ENCODE data around the gene MED13L. TPM values are rescaled to one million over a fixed set of nuclear protein-coding genes. Genes with fewer than 3 reads are reported as not detected.

Gene MED13L
- total RNA-seq, 2 experiments from 2014 or later = 68.3 to 71.8 TPM

GRCh38 chr12:116002890-116003536 lies 274.5 kb downstream of the MED13L start:
- H3K36me3 Mint-ChIP-seq (ENCODE audit: low read depth) = peaks cover 30% of the 10 kb centered on the region
- no peak overlapping the region for H3K27ac Mint-ChIP-seq
- no peaks in the 10 kb centered on the region for H3K9me3 Mint-ChIP-seq
- H3K27me3 Mint-ChIP-seq = no peaks in the 10 kb centered on the region
- no peak for DNase-seq
- ChIA-PET CTCF (interaction anchor here (0.8 kb wide), 1 partner anchor 23 kb away, joined by 3 read pairs; no protein-coding TSS in a partner anchor), POLR2A (no interaction called here)
- peaks cover 1% of the 10 kb centered on the region for H3K4me1 Mint-ChIP-seq
- no peak overlapping the region for H3K4me3 Mint-ChIP-seq

- Mint-ChIP-seq H3K9me3 (no peaks in the 10 kb centered on the region), H3K27me3 (no peaks in the 10 kb centered on the region), H3K27ac (no peak overlapping the region), H3K4me1 (peaks cover 1% of the 10 kb centered on the region), H3K4me3 (no peak overlapping the region), H3K36me3 (ENCODE audit: low read depth) (peaks cover 25% of the 10 kb centered on the region)
- POLR2A ChIA-PET = no interaction called here
- no peak for DNase-seq
- CTCF ChIA-PET = no interaction called here
These were observed 277.2 kb downstream of the MED13L start for GRCh38 chr12:116000252-116000651.

DNA sequence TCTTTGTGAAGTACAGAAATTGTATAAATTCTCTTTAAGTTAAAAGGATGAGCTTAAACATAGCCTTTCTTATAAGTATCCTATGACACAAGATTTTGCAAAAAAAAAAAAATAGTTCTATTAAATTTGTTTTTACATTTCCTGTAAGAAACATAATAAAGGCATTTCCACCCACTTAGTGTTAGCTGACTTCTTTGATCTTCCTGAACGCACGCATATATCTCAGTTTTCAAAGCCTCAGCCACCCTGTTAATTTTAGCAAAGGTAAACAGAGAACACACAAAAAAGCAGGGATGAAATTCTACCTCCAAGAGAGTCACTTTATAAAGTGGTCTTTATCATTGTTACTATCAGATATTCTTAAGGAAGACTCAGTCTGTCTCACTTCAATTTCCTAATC lies 277.9 kb downstream of the MED13L start:
- no peak overlapping the region for H3K4me3 Mint-ChIP-seq
- H3K9me3 Mint-ChIP-seq = no peaks in the 10 kb centered on the region
- peaks cover 27% of the 10 kb centered on the region for H3K36me3 Mint-ChIP-seq (ENCODE audit: low read depth)
- H3K27me3 Mint-ChIP-seq = no peaks in the 10 kb centered on the region
- H3K4me1 Mint-ChIP-seq = peaks cover 1% of the 10 kb centered on the region
- POLR2A ChIA-PET = no interaction called here
- CTCF ChIA-PET = interaction anchor here (0.6 to 1.5 kb wide), 5 partner anchors 12 to 855 kb away, joined by 3 to 5 read pairs (median 4); no protein-coding TSS in a partner anchor
- no peak for DNase-seq
- no peak overlapping the region for H3K27ac Mint-ChIP-seq

GRCh38 chr12:115998794-115999478 lies 278.6 kb downstream of the MED13L start:
- ChIA-PET CTCF (interaction anchor here (0.7 to 2.1 kb wide), 8 partner anchors 10 to 710 kb away, joined by 3 to 9 read pairs (median 4); partner anchors contain the start of gene MAP1LC3B2), POLR2A (no interaction called here)
- H3K36me3 Mint-ChIP-seq (ENCODE audit: low read depth) = peaks cover 24% of the 10 kb centered on the region

GRCh38 chr12:115998119-115998633 lies 279.3 kb downstream of the MED13L start:
- DNase-seq = no peak
- ChIA-PET CTCF (interaction anchor here (0.7 to 2.1 kb wide), 11 partner anchors 9 to 611 kb away, joined by 3 to 9 read pairs (median 3); partner anchors contain the start of gene MAP1LC3B2), POLR2A (no interaction called here)
- Mint-ChIP-seq H3K27ac (no peak overlapping the region), H3K4me3 (no peak overlapping the region), H3K9me3 (no peaks in the 10 kb centered on the region), H3K4me1 (no peaks in the 10 kb centered on the region), H3K36me3 (ENCODE audit: low read depth) (peaks cover 24% of the 10 kb centered on the region), H3K27me3 (no peaks in the 10 kb centered on the region)

More at GRCh38 chr12:115998794-115999478, 278.6 kb downstream of the MED13L start:
- H3K9me3 Mint-ChIP-seq = no peaks in the 10 kb centered on the region
- DNase-seq = no peak
- no peaks in the 10 kb centered on the region for H3K4me1 Mint-ChIP-seq
- H3K27me3 Mint-ChIP-seq = no peaks in the 10 kb centered on the region
- no peak overlapping the region for H3K27ac Mint-ChIP-seq
- no peak overlapping the region for H3K4me3 Mint-ChIP-seq

- Mint-ChIP-seq H3K36me3 (ENCODE audit: low read depth) (peaks cover 45% of the 10 kb centered on the region), H3K4me1 (peaks cover 15% of the 10 kb centered on the region), H3K4me3 (no peak overlapping the region), H3K9me3 (no peaks in the 10 kb centered on the region), H3K27ac (no peak overlapping the region), H3K27me3 (no peaks in the 10 kb centered on the region)
- POLR2A ChIA-PET = no interaction called here
- CTCF ChIA-PET = no interaction called here
- no peak for DNase-seq
These were observed 283.8 kb downstream of the MED13L start for GRCh38 chr12:115993737-115994136.

DNA sequence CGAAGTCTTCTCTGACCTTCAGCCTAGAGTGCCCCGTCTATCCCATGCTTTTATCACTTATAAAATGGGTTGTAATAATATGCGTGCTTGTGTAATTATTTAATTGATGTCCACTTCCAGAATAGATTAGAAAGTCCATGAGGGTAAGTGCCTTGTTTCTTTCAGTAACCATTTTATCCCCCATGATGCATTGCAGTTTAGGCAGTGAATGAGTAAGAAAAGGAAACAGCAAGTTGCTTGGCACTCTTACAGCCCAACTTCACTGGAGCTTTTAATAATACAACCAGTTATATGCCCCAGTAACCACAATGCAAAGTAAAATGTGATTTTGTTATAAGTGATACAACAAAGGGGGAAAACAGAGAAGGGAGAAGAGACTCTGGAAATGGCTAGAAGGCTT lies 287.3 kb downstream of the MED13L start:
- peaks cover 23% of the 10 kb centered on the region for H3K4me1 Mint-ChIP-seq
- CTCF ChIA-PET = no interaction called here

DNA sequence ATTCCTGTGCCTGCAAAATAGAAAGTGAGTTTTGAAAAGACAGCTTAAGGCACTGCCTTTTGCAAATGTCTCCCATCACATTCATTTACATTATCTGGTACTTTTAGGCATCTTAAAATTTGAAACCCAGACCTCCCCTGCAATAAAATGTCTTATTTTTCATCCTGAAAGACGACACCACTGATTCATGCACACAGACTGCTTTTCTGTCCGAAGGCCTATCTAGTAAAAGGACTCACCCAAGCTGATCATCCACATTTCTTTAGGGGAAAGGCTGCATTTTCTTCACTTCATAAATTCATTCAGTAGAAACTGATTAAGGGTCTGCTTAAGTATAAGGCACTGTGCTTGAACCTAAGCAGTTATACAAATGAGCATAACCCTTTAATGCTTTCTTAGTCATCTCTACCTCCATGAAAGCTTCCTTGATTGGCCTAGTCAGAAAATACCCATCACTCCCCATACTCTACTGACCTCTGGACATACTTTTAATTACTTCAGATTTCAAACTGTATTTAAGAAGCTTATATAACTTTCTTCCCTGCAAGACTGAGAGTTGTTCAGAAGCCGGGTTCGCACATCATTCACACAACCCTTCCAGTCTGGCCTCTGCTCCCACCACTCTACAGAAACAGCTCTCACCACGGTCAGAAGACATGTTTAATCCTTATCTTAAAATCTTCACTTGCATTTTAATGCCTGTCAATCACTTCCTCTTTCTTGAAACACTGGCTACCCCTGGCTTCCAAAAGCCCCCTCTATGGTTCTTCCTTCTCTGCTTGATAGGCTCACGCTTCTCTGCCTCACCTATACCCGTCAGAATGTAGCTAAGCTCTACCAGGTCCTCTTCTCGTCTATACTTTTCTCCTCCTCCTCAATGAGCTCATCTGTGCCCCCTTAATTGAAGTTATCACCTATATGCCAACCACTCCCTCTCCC lies 288.6 kb downstream of the MED13L start:
- Mint-ChIP-seq H3K9me3 (no peaks in the 10 kb centered on the region), H3K27me3 (no peaks in the 10 kb centered on the region), H3K4me1 (peaks cover 23% of the 10 kb centered on the region), H3K36me3 (ENCODE audit: low read depth) (peaks cover 46% of the 10 kb centered on the region), H3K27ac (no peak overlapping the region), H3K4me3 (no peak overlapping the region)
- ChIA-PET POLR2A (interaction anchor here (0.7 kb wide), 1 partner anchor 14 kb away, joined by 3 read pairs; no protein-coding TSS in a partner anchor), CTCF (interaction anchor here (0.6 to 1.6 kb wide), 5 partner anchors 9 to 1995 kb away, joined by 3 to 9 read pairs (median 3); no protein-coding TSS in a partner anchor)
- no peak for DNase-seq

More for the DNA sequence above, 287.3 kb downstream of the MED13L start:
- H3K36me3 Mint-ChIP-seq (ENCODE audit: low read depth) = peaks cover 48% of the 10 kb centered on the region
- no peaks in the 10 kb centered on the region for H3K9me3 Mint-ChIP-seq
- no peaks in the 10 kb centered on the region for H3K27me3 Mint-ChIP-seq
- no peak for DNase-seq
- H3K27ac Mint-ChIP-seq = no peak overlapping the region
- no peak overlapping the region for H3K4me3 Mint-ChIP-seq
- POLR2A ChIA-PET = no interaction called here

DNA sequence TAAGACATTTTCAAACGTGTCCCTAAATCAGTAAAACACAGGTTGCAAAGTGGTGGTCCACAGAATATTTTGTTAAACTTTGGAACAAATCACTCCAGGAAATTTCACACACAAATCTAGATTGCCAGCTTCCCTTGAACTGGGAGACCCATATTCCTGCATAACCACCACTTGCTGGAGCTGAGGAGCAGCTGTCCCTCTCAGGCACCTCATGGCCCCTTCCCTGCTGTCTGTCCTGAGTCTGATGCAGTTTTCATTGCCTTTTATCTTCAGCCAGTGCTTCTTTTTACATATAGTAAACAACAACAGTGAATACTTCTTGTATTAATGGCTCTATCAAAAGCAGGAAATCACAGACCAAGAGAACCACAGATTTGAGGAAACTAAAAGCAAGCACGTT lies 289.3 kb downstream of the MED13L start:
- H3K9me3 Mint-ChIP-seq = no peaks in the 10 kb centered on the region
- no peak overlapping the region for H3K4me3 Mint-ChIP-seq
- no peaks in the 10 kb centered on the region for H3K27me3 Mint-ChIP-seq
- no peak overlapping the region for H3K27ac Mint-ChIP-seq
- ChIA-PET CTCF (interaction anchor here (1.2 to 1.6 kb wide), 3 partner anchors 9 to 721 kb away, joined by 3 to 9 read pairs (median 5); no protein-coding TSS in a partner anchor), POLR2A (no interaction called here)
- no peak for DNase-seq
- H3K4me1 Mint-ChIP-seq = peaks cover 23% of the 10 kb centered on the region
- peaks cover 46% of the 10 kb centered on the region for H3K36me3 Mint-ChIP-seq (ENCODE audit: low read depth)

- ChIA-PET POLR2A (no interaction called here), CTCF (no interaction called here)
- no peak overlapping the region for H3K4me3 Mint-ChIP-seq
- H3K9me3 Mint-ChIP-seq = no peaks in the 10 kb centered on the region
- H3K27me3 Mint-ChIP-seq = no peaks in the 10 kb centered on the region
- peaks cover 16% of the 10 kb centered on the region for H3K4me1 Mint-ChIP-seq
- no peak overlapping the region for H3K27ac Mint-ChIP-seq
- peaks cover 36% of the 10 kb centered on the region for H3K36me3 Mint-ChIP-seq (ENCODE audit: low read depth)
- no peak for DNase-seq
These were observed 292.9 kb downstream of the MED13L start for GRCh38 chr12:115984616-115985015.

DNA sequence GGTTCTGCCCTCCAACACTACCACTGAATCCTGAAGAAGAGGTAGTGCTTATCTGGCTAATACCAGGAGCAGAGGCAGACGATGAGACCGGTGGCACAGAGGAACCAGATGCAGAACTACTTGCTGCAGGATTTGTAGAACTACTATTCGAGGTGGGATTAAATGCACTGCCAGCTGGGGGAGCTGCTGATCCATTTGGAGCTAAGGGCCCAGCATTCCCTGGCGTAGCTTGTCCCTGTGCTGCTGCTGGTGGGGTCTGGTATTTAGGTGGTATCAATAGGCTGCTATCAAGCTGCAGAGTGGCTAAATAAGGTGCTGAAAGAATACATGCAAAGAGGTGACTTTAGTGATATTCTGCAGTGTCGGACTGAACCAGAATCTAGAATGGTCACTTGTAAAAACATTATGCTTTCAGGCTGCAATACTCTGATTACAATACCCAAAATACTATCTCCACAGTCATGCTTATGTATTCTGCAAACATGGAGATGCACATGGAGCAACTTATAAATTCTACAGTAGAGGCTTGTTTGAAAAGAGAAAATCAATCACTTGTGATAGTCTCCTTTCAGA lies 294.2 kb downstream of the MED13L start:
- ChIA-PET CTCF (interaction anchor here (1.4 kb wide), 1 partner anchor 540 kb away, joined by 3 read pairs; no protein-coding TSS in a partner anchor), POLR2A (interaction anchor here (1.4 kb wide), 1 partner anchor 78 kb away, joined by 4 read pairs; no protein-coding TSS in a partner anchor)
- no peaks in the 10 kb centered on the region for H3K9me3 Mint-ChIP-seq
- H3K4me1 Mint-ChIP-seq = peaks cover 3% of the 10 kb centered on the region
- no peak for DNase-seq
- H3K4me3 Mint-ChIP-seq = no peak overlapping the region
- H3K27me3 Mint-ChIP-seq = no peaks in the 10 kb centered on the region
- H3K36me3 Mint-ChIP-seq (ENCODE audit: low read depth) = peaks cover 29% of the 10 kb centered on the region
- H3K27ac Mint-ChIP-seq = no peak overlapping the region

GRCh38 chr12:115980339-115980738 lies 297.2 kb downstream of the MED13L start:
- H3K4me1 Mint-ChIP-seq = no peaks in the 10 kb centered on the region
- H3K27me3 Mint-ChIP-seq = no peaks in the 10 kb centered on the region
- CTCF ChIA-PET = interaction anchor here (1.4 kb wide), 1 partner anchor 23 kb away, joined by 3 read pairs; no protein-coding TSS in a partner anchor

More at GRCh38 chr12:115980339-115980738, 297.2 kb downstream of the MED13L start:
- Mint-ChIP-seq H3K36me3 (ENCODE audit: low read depth) (peaks cover 21% of the 10 kb centered on the region), H3K9me3 (no peaks in the 10 kb centered on the region), H3K4me3 (no peak overlapping the region), H3K27ac (no peak overlapping the region)
- no peak for DNase-seq
- POLR2A ChIA-PET = no interaction called here

Measured in activated CD4-positive, alpha-beta memory T cell treated with anti-CD3 and anti-CD28 coated beads, Interleukin-2, amount 10 ng/mL, durations not matched to agents 7 days and 5 days (primary cell).